Suprapubic skin (tissue), 4 donors: ENCODE measurements around the gene VASN. TPM values are rescaled to one million over a fixed set of nuclear protein-coding genes. Genes with fewer than 3 reads are reported as not detected.

Experiments used
- DNase-seq, 2 donors: peaks; one replicate each; pipeline ENCODE4 v3.0.0-alpha.2; 2019; ENCODE audit warnings: low spot score in 2 of 2
- H3K27ac ChIP-seq: fragments of 200-600 bp; sonication (generic); one replicate; pipeline ENCODE4 v1.5.1; 2019
- H3K27me3 ChIP-seq: fragments of 200-600 bp; sonication (generic); one replicate; pipeline ENCODE4 v1.5.1; 2019
- H3K36me3 ChIP-seq: fragments of 200-600 bp; sonication (generic); one replicate; pipeline ENCODE4 v1.5.1; 2019
- H3K4me1 ChIP-seq: fragments of 200-600 bp; sonication (generic); one replicate; pipeline ENCODE4 v1.5.1; 2019
- H3K4me3 ChIP-seq: fragments of 200-600 bp; sonication (generic); one replicate; pipeline ENCODE4 v1.5.1; 2019; ENCODE audit warnings: mild to moderate bottlenecking
- H3K9me3 ChIP-seq: fragments of 200-600 bp; sonication (generic); one replicate; pipeline ENCODE4 v1.5.1; 2019
- EP300 ChIP-seq: sonication (generic); formaldehyde crosslinking; IDR thresholded peaks from one replicate; pipeline ENCODE4 v1.6.1; 2017; ENCODE audit warnings: antibody characterized with exemption
- POLR2A ChIP-seq, 2 donors: fragments of 450-650 bp; IDR thresholded peaks; one replicate each; pipeline ENCODE4 v1.6.1; 2017; ENCODE audit warnings: antibody characterized with exemption in 2 of 2, mild to moderate bottlenecking in 2 of 2, moderate library complexity in 2 of 2
- POLR2AphosphoS5 ChIP-seq, 3 donors: sonication (generic); formaldehyde crosslinking; IDR thresholded peaks; one replicate each; pipeline ENCODE4 v1.6.1; 2017; ENCODE audit warnings: antibody characterized with exemption in 3 of 3
- WGBS: methylation state at CpG from one replicate; pipeline ENCODE4 v1.1.5; 2018; 5-methylcytosine and 5-hydroxymethylcytosine counted together
- total RNA-seq, 4 donors: library from RNA; depleted of rRNA; stranded (reverse); fragments of >200 nt; gene quantifications; one replicate each; pipeline ENCODE4 v1.1.0, GENCODE V29; 2016
- TF ChIP-seq, protein P1 (sequence below), 2 donors: fragments of 200-600 bp in 1 of 2; fragments of 450-650 bp in 1 of 2; sonication (generic) in 1 of 2; IDR thresholded peaks; one replicate each; pipeline ENCODE4 v1.5.1; 2016 to 2019; ENCODE audit warnings: antibody characterized with exemption in 2 of 2, mild to moderate bottlenecking in 1 of 2, moderate library complexity in 1 of 2

VASN gene
- total RNA-seq, 4 donors from 2014 or later, result 10.8 to 23.3 (median 22.3) TPM

DNA sequence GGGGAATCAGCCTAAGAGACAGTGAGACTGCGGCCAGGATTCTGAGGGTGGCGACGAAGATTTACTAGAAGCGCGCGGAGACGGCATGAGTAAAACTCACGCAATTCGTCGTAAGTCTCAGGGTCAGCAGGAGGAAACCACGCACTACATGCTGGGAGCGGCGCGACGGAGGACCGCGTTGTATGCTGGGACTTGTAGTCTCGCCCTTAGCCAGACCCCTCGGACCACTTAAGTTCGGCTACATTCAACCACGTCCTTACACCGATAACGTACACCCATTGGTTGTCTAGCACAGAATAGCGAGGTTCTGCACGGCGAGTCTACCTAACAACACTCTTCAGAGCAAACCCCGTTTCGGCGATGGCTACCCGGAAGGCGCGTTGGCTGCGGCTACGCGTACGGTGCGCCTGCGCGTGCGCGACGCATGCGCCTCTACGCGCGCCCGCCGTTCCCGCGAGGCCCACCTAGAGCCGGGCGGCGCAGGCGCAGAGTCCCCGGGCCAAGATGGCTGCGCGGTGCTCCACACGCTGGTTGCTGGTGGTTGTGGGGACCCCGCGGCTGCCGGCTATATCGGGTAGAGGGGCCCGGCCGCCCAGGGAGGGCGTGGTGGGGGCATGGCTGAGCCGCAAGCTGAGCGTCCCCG is 53.9 kb downstream of the VASN start, which contains the start of gene DNAJA3:
Gene DNAJA3, plus strand, starts transcription at position 491 of the 643 bp plus-strand sequence. Its CDS starts 14 bp downstream, at position 505.
- Histone ChIP-seq H3K4me1 (peaks cover 30% of the 10 kb centered on the region), H3K27ac (peak within 1 kb of the TSS; percentile 95), H3K4me3 (peak within 1 kb of the TSS; percentile 88), H3K36me3 (no peaks in the 10 kb centered on the region), H3K27me3 (no peaks in the 10 kb centered on the region), H3K9me3 (no peaks in the 10 kb centered on the region)
- DNase-seq, result peak; percentile 93 to 96
- TF ChIP-seq POLR2AphosphoS5 (IDR thresholded peaks at IDR 0.05) (peak in 2 of 3 donors; percentile 82 to 85), EP300 (no peak), POLR2A (IDR thresholded peaks at IDR 0.05) (peak; percentile 12 to 57)
- TF ChIP-seq, protein P1, sequence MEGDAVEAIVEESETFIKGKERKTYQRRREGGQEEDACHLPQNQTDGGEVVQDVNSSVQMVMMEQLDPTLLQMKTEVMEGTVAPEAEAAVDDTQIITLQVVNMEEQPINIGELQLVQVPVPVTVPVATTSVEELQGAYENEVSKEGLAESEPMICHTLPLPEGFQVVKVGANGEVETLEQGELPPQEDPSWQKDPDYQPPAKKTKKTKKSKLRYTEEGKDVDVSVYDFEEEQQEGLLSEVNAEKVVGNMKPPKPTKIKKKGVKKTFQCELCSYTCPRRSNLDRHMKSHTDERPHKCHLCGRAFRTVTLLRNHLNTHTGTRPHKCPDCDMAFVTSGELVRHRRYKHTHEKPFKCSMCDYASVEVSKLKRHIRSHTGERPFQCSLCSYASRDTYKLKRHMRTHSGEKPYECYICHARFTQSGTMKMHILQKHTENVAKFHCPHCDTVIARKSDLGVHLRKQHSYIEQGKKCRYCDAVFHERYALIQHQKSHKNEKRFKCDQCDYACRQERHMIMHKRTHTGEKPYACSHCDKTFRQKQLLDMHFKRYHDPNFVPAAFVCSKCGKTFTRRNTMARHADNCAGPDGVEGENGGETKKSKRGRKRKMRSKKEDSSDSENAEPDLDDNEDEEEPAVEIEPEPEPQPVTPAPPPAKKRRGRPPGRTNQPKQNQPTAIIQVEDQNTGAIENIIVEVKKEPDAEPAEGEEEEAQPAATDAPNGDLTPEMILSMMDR (IDR thresholded peaks at IDR 0.05), result no peak
- 0% methylated on average over 26 of the region's 68 CpGs for WGBS

DNA sequence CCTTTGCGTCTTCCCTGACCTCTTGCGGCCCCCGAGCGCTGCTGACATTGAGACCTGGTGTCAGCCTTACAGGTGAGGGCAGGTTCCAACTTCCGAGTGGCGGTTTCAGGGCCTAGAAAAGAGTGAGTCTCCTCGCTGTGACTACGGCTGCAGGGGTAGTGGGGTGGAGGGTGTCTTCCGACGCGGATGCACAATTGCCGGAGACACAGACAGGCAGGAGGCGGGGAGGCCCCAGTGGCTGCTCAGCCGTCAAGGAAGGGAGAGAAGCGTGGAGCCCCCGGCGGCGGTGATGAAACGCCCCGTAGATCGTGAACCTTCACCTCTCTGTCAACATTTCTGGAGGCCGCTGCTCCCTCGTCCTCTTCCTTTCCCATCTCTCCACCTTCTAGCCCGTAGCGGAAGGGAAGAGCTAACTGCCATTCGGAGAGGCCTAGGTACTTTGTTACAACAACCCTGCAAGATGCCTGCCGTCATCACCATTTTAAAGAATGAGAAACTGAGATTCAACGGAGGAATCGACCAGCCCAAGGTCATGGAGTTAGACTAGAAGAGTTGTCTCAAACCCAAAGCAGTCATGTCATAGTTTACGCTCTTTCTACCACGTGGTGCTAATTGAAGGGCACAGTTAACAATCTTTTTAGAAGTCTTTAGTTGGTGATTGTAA is 54.5 kb downstream of the VASN start:
- Histone ChIP-seq H3K4me3 (peak overlapping the region; percentile 88), H3K9me3 (no peaks in the 10 kb centered on the region), H3K36me3 (no peaks in the 10 kb centered on the region), H3K27ac (peak overlapping the region; percentile 95), H3K4me1 (peaks cover 30% of the 10 kb centered on the region), H3K27me3 (no peaks in the 10 kb centered on the region)
- no peak for TF ChIP-seq POLR2A (IDR thresholded peaks at IDR 0.05)
- no peak for TF ChIP-seq EP300
- TF ChIP-seq POLR2AphosphoS5 (IDR thresholded peaks at IDR 0.05), result no peak
- TF ChIP-seq, protein P1 (IDR thresholded peaks at IDR 0.05), result no peak
- DNase-seq, result no peak
- WGBS, result 5% methylated on average over 23 of the region's 31 CpGs

DNA sequence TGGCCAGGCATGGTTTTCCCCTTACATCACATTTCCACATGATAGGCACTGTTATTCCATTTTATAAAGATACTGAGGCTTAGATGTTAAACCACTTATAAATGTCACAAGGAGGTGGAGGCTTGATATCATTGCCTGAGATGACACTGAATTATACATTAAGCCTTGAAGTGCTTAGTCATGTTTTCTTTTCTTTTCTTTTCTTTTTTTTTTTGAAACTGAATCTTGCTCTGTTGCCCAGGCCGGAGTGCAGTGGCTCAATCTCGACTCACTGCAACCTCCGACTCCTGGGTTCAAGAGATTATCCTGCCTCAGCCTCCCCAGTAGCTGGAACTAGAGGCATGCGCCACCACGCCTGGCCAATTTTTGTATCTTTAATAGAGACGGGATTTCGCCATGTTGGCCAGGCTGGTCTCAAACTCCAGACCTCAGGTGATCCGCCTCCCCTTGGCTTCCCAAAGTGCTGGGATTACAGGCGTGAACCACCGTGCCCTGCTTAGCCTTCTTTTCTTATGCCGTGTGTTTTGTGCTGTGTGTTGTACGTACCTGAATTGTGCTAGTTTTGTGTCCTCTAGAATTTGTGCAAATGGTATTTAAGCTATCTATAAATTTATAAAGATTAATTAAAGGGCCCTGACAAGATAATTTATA is 55.2 kb downstream of the VASN start:
- TF ChIP-seq POLR2AphosphoS5 (IDR thresholded peaks at IDR 0.05) (no peak), EP300 (no peak), POLR2A (IDR thresholded peaks at IDR 0.05) (no peak)
- TF ChIP-seq, protein P1 (IDR thresholded peaks at IDR 0.05), result no peak
- 86% methylated on average over 12 of the region's 12 CpGs for WGBS
- DNase-seq, result no peak
- peak overlapping the region; percentile 95 for H3K27ac ChIP-seq
- peaks cover 30% of the 10 kb centered on the region for H3K4me1 ChIP-seq
- no peaks in the 10 kb centered on the region for H3K27me3 ChIP-seq
- no peaks in the 10 kb centered on the region for H3K36me3 ChIP-seq
- peak overlapping the region; percentile 88 for H3K4me3 ChIP-seq
- no peaks in the 10 kb centered on the region for H3K9me3 ChIP-seq

DNA sequence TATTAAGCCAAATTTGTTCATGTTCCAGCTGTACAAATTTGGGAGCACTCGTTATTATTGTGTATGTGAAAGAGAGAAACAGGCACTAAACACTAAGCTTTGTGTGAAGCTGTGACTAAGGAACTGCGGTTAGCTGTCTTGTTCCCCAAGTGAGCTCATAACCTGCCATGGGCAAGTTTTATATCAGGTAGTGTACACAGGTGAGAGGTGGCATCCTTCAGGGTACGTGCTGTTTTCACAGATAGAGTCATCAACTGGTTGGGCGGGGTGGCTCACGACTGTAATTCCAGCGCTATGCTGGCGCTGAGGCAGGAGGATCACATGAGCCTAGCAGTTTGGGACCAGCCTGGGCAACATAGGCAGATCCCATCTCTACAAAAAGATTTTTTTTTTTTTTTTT is 56.9 kb downstream of the VASN start:
- Histone ChIP-seq H3K27ac (no peak overlapping the region), H3K9me3 (no peaks in the 10 kb centered on the region), H3K27me3 (no peaks in the 10 kb centered on the region), H3K4me1 (peaks cover 30% of the 10 kb centered on the region), H3K36me3 (no peaks in the 10 kb centered on the region), H3K4me3 (no peak overlapping the region)
- TF ChIP-seq EP300, result no peak
- no peak for TF ChIP-seq POLR2AphosphoS5 (IDR thresholded peaks at IDR 0.05)
- TF ChIP-seq, protein P1 (IDR thresholded peaks at IDR 0.05), result no peak
- no peak for TF ChIP-seq POLR2A (IDR thresholded peaks at IDR 0.05)
- DNase-seq, result no peak
- WGBS, result 69% methylated on average over 7 of the region's 7 CpGs

DNA sequence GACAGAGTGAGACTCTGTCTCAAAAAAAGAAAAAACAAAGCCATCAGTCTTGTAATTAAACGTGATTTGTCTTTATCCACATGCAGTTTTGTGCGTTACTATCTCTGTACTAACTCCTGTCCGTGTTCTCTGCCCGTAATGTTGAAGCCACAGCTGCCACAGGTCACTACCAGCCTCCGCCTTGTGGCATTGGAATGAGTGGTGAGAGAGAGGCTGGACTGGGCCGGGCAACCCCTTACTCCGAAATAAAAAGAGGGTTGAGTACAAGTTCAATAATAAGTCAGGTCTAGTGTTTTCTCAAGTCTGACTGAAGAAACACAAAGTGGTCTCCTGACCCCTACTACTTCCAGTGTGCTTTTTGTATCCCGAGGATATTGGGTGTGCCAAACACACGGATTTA is 59.4 kb downstream of the VASN start:
- WGBS, result 87% methylated on average over 9 of the region's 9 CpGs
- peaks cover 19% of the 10 kb centered on the region for H3K36me3 ChIP-seq

More for the DNA sequence above, 59.4 kb downstream of the VASN start:
- TF ChIP-seq EP300, result no peak
- TF ChIP-seq, protein P1 (IDR thresholded peaks at IDR 0.05), result no peak
- no peak for TF ChIP-seq POLR2AphosphoS5 (IDR thresholded peaks at IDR 0.05)
- no peak for TF ChIP-seq POLR2A (IDR thresholded peaks at IDR 0.05)
- Histone ChIP-seq H3K27ac (no peak overlapping the region), H3K4me1 (peaks cover 24% of the 10 kb centered on the region), H3K9me3 (no peaks in the 10 kb centered on the region), H3K27me3 (no peaks in the 10 kb centered on the region), H3K4me3 (no peak overlapping the region)
- DNase-seq, result no peak
